Lower leg skin (tissue), 3 donors: ENCODE data around the gene TIMM23.

ENCODE experiments used
- CTCF ChIP-seq, 3 donors: fragments of 450-650 bp; IDR thresholded peaks; one replicate each; pipeline ENCODE4 v1.5.1; 2016; ENCODE audit warnings: antibody characterized with exemption in 3 of 3, mild to moderate bottlenecking in 3 of 3, moderate library complexity in 2 of 3
- POLR2A ChIP-seq, 2 donors: fragments of 450-650 bp; IDR thresholded peaks; one replicate each; pipeline ENCODE4 v1.6.1; 2016 to 2017; ENCODE audit warnings: antibody characterized with exemption in 2 of 2, mild to moderate bottlenecking in 1 of 2, moderate library complexity in 1 of 2

DNA sequence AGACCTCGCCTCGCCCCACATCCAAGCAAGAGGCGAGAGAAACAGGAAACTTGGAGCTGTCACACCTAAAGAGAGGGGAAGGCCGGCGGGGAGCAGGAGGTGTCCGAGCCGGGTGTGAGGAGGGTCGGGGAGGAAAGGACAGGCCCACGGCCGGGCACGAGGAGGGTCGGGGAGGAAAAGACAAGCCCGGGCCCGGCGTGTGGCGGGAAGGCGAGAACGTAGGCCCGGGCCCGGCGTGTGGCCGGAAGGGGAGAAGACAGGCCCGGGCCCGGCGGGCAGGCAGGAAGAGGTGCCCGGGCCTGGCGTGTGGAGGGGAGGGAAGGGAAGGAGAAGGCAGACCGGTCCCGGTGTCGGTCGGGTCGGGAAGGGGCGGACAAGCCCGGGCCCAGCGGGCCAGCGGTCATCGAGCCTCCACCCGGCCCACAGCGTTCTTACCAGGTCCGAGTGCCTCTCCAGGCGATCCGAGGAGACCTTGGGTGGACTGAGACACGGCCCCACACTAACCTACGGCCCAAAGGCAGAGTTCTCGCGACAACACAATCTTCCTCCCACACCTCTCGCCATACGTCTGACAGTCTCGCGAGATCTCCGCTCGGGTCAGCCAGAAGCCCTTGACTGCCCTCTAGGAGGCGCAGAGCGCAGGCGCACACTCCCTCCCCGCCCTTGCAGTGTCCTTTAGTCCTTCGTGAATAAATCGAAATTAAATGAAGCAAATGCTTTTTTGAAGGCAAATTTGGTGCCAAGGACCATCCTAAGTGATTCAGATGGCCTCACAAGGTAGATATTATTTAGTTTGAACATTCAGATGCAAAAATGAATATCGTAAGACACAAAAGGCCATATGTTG, 58.0 kb downstream of the TIMM23 start, which contains the start of gene NCOA4:
- no peak for TF ChIP-seq CTCF (IDR thresholded peaks at IDR 0.05)
- TF ChIP-seq POLR2A (IDR thresholded peaks at IDR 0.05) = no peak
